Natural killer cell (primary cell): ENCODE data around the gene TMIGD2. TPM values are rescaled to one million over a fixed set of nuclear protein-coding genes. Genes with fewer than 3 reads are reported as not detected.

Source experiments
- ATAC-seq, 3 donors: fragments of 150-1000 bp in 2 of 3; fragments of 200-7000 bp in 1 of 3; cut with Tn5 transposase; 1 replicate in 1 of 3; 2 replicates in 2 of 3; pipeline ENCODE4 v1.10.0; 2021; ENCODE audit warnings: mild to moderate bottlenecking in 2 of 3, moderate library complexity in 2 of 3
- DNase-seq, 2 donors: peaks; one replicate each; pipeline versions ENCODE4 v3.0.0 to v3.0.0-alpha.2; 2013 to 2021; ENCODE audit warnings: mixed read lengths in 1 of 2
- H3K27ac ChIP-seq: one replicate; pipeline ENCODE4 v1.5.1; 2013; ENCODE audit warnings: mild to moderate bottlenecking, low read length
- H3K27me3 ChIP-seq: one replicate; pipeline ENCODE4 v1.6.1; 2013; ENCODE audit warnings: low read length; ENCODE audit not compliant: control insufficient read depth, insufficient read depth
- H3K36me3 ChIP-seq: one replicate; pipeline ENCODE4 v1.6.1; 2013; ENCODE audit warnings: low read length; ENCODE audit not compliant: control insufficient read depth, insufficient read depth
- H3K4me1 ChIP-seq: one replicate; pipeline ENCODE4 v1.6.1; 2013; ENCODE audit warnings: low read length; ENCODE audit not compliant: control insufficient read depth, insufficient read depth
- H3K4me3 ChIP-seq: one replicate; pipeline ENCODE4 v1.5.1; 2013; ENCODE audit warnings: low read length
- H3K9me3 ChIP-seq: one replicate; pipeline ENCODE4 v1.6.1; 2013; ENCODE audit warnings: low read length; ENCODE audit not compliant: control insufficient read depth, insufficient read depth
- H3K27ac Mint-ChIP-seq, 2 donors: one replicate each; pipeline ENCODE4 v1.8.0; 2022; ENCODE audit warnings: mild to moderate bottlenecking in 2 of 2, mixed read lengths in 2 of 2, moderate library complexity in 1 of 2
- H3K27me3 Mint-ChIP-seq, 2 donors: one replicate each; pipeline ENCODE4 v1.8.0; 2022; ENCODE audit warnings: low read depth in 2 of 2, mixed read lengths in 2 of 2
- H3K36me3 Mint-ChIP-seq: one replicate; pipeline ENCODE4 v1.8.0; 2022; ENCODE audit warnings: mixed read lengths
- H3K4me1 Mint-ChIP-seq, 2 donors: one replicate each; pipeline ENCODE4 v1.8.0; 2022; ENCODE audit warnings: mixed read lengths in 2 of 2
- H3K4me3 Mint-ChIP-seq: one replicate; pipeline ENCODE4 v1.8.0; 2022; ENCODE audit warnings: mild to moderate bottlenecking, moderate library complexity, mixed read lengths
- H3K9me3 Mint-ChIP-seq, 2 donors: one replicate each; pipeline ENCODE4 v1.8.0; 2022; ENCODE audit warnings: mixed read lengths in 2 of 2
- CTCF ChIP-seq: fragments of 200-600 bp; IDR thresholded peaks from one replicate; pipeline ENCODE4 v1.8.0; 2022; ENCODE audit warnings: antibody characterized with exemption
- WGBS: methylation state at CpG from one replicate; pipeline ENCODE4 v1.1.7; 2013; ENCODE audit warnings: missing lambda C conversion rate; ENCODE audit not compliant: insufficient coverage; 5-methylcytosine and 5-hydroxymethylcytosine counted together
- intact Hi-C: fragments of 100-400 bp; cut with micrococcal nuclease; formaldehyde crosslinking; loops from one replicate; pipeline ENCODE4 v1.14.2; 2022
- total RNA-seq, 4 donors: library from RNA; stranded (reverse); fragments of 120-200 nt in 1 of 4; gene quantifications; one replicate each; pipeline versions ENCODE4 v1.2.3 to v1.2.4, GENCODE V29; 2013 to 2022

Gene TMIGD2
- total RNA-seq, 3 donors from 2014 or later (not counting 1 experiment from before 2014, with no cell fraction given) = 33.8 to 45.3 (median 41.1) TPM

- Mint-ChIP-seq H3K9me3 (no peaks in the 10 kb centered on the region), H3K27ac (peak overlapping the region; percentile 58 to 85), H3K4me3 (no peak overlapping the region), H3K36me3 (no peaks in the 10 kb centered on the region), H3K27me3 (no peaks in the 10 kb centered on the region), H3K4me1 (peaks cover 21 to 36% of the 10 kb centered on the region in 2 donors)
- Histone ChIP-seq H3K36me3 (no peaks in the 10 kb centered on the region), H3K9me3 (no peaks in the 10 kb centered on the region), H3K4me1 (peaks cover 32% of the 10 kb centered on the region), H3K4me3 (no peak overlapping the region), H3K27ac (peak overlapping the region; percentile 34), H3K27me3 (no peaks in the 10 kb centered on the region)
- DNase-seq (no peak), ATAC-seq (peak; percentile 62 to 65 (median 64))
- 70% methylated on average over 27 of the region's 27 CpGs for WGBS
- intact Hi-C loops = no loop called here
- TF ChIP-seq CTCF = no peak
Measured at GRCh38 chr19:4297901-4298809, 4.0 kb downstream of the TMIGD2 start.

GRCh38 chr19:4295972-4296771 lies 6.0 kb downstream of the TMIGD2 start:
- Histone ChIP-seq H3K27me3 (no peaks in the 10 kb centered on the region), H3K27ac (no peak overlapping the region), H3K9me3 (no peaks in the 10 kb centered on the region), H3K36me3 (no peaks in the 10 kb centered on the region), H3K4me1 (peaks cover 14% of the 10 kb centered on the region), H3K4me3 (no peak overlapping the region)
- intact Hi-C loops = no loop called here
- TF ChIP-seq CTCF = no peak
- Mint-ChIP-seq H3K4me3 (no peak overlapping the region), H3K27me3 (no peaks in the 10 kb centered on the region), H3K9me3 (no peaks in the 10 kb centered on the region), H3K27ac (no peak overlapping the region), H3K36me3 (no peaks in the 10 kb centered on the region), H3K4me1 (peaks cover 5 to 18% of the 10 kb centered on the region in 2 donors)
- DNase-seq (no peak), ATAC-seq (no peak)
- 74% methylated on average over 14 of the region's 14 CpGs for WGBS

GRCh38 chr19:4294389-4294788 lies 7.8 kb downstream of the TMIGD2 start:
- Mint-ChIP-seq H3K4me3 (no peak overlapping the region), H3K27ac (no peak overlapping the region), H3K9me3 (no peaks in the 10 kb centered on the region), H3K36me3 (no peaks in the 10 kb centered on the region), H3K27me3 (no peaks in the 10 kb centered on the region), H3K4me1 (peaks cover 5 to 9% of the 10 kb centered on the region in 2 donors)
- no peaks in the 10 kb centered on the region for H3K36me3 ChIP-seq
- ATAC-seq (no peak), DNase-seq (no peak)
- peaks cover 6% of the 10 kb centered on the region for H3K4me1 ChIP-seq
- no peak for TF ChIP-seq CTCF
- no peak overlapping the region for H3K4me3 ChIP-seq
- H3K9me3 ChIP-seq = no peaks in the 10 kb centered on the region
- H3K27me3 ChIP-seq = no peaks in the 10 kb centered on the region
- 96% methylated on average over 5 of the region's 10 CpGs for WGBS
- intact Hi-C loops = no loop called here
- no peak overlapping the region for H3K27ac ChIP-seq
